GM12874 (cell line): ENCODE data around the gene COL4A6.

Experiments used
- TF ChIP-seq, protein P1 (sequence below): IDR thresholded peaks from 2 replicates; pipeline ENCODE4 v1.5.1; 2011; ENCODE audit warnings: low read depth, mild to moderate bottlenecking, control low read depth, low read length, moderate library complexity; ENCODE audit not compliant: insufficient read depth

COL4A6 gene

DNA sequence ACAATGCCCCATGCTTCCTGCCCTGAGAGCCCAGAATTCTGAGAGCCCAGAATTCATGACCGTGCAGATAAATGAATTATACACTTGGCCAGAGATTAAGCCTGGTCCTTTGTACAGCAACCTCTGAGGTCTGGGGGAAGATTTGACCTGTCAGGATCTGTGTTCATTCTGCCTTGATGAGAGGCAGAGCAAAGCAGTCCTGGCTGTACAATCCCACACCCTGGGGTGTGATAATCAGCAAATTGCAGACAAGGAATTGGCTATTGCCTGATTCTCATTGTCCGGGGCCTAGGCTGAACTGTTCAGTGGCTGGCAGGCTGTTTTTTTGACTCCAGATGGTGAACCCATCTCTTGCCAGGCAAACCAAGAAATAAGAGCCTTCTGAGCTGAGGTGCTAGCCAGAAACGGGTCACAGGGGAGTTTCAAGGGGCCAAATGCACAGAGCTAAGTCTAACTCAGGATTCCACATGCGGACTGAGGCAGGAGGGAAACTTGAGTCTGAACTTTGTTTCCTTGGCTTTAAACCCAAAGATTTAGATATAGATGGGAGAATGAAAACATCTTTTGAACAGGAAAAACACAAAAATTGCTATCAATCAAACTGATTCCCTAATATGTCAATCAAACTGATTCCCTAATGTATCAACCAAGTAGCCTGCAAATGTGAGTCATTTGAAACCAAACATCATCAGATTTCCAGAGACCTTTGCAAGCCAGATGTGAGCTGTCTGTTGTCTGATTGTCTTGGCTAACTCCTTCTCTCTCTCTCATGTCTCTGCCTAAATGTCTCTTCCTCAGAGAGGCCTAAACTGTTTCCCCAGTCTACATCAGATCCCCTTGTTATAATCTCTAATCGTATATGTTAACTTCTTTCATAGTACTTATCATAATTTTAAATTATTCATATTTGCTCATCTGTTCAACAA lies 187.3 kb downstream of the COL4A6 start:
- TF ChIP-seq, protein P1, sequence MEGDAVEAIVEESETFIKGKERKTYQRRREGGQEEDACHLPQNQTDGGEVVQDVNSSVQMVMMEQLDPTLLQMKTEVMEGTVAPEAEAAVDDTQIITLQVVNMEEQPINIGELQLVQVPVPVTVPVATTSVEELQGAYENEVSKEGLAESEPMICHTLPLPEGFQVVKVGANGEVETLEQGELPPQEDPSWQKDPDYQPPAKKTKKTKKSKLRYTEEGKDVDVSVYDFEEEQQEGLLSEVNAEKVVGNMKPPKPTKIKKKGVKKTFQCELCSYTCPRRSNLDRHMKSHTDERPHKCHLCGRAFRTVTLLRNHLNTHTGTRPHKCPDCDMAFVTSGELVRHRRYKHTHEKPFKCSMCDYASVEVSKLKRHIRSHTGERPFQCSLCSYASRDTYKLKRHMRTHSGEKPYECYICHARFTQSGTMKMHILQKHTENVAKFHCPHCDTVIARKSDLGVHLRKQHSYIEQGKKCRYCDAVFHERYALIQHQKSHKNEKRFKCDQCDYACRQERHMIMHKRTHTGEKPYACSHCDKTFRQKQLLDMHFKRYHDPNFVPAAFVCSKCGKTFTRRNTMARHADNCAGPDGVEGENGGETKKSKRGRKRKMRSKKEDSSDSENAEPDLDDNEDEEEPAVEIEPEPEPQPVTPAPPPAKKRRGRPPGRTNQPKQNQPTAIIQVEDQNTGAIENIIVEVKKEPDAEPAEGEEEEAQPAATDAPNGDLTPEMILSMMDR, result no peak

DNA sequence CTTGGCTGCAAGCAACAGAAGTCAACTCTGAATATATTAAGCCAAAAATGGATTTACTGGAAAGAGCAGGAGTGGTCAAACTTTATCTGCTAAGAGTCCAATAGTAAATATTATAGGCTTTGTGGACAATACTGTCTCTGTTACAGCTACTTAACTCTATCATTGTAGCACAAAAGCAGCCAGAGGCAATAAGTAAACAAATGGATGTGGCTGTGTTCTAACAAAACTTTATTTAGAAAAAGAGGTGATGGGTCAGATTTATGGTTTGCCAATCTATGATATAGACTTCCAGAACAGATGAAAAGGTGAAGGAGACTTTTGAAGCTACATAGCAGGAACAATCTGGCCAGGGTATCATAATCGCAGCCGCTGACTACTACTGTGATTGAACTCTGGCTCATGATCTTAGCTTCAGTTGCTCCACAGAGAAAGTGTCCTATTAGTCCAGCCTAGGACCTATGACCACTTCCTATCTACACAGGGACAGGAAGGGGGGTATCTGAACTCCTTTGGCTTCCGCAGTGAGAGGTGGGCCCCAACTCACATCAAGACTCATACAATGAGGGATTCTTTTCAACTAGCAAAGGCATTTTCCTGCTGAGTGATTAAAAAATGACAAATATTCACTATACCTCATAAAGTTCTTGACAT lies 191.8 kb downstream of the COL4A6 start:
- TF ChIP-seq, protein P1, result no peak

DNA sequence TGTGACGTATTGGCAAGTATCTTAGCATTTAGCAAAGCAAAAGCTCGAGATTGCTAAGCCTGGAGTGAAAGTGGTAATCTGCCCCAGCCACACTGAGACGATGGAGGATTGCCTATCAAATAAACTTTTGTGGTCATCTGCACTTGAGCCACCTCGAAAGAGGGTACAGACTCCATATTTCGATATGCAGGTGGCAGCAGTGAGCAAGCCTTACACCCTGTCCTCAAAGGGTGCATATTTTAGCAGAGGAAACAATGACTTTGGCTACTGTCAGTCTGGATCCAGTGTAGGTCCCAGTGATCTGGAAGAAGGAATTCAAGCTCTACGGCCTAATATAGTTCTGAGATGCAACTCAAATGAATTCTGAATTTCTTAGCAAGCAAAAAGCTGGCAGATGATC lies 192.8 kb downstream of the COL4A6 start:
- TF ChIP-seq, protein P1, result no peak

DNA sequence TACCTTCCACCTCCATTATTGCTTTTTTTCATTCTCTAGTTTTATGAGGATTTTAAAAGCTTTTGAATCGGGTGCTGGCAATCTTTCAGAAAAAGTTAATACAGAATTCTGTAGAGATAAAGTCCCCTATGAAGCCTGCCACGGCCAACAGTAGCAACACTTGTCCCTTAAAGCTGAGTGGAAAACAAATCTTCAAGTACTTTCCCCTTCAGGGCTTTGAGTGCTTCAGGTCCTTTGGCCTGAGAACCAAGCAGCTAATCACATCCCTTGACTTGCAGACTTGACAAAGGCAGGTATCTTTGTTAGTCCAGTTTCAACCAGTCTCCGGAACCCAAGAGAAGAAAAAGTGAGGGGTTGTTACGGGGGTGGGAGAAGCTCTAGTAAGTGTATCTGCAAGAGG lies 202.2 kb downstream of the COL4A6 start:
- TF ChIP-seq, protein P1, result no peak

DNA sequence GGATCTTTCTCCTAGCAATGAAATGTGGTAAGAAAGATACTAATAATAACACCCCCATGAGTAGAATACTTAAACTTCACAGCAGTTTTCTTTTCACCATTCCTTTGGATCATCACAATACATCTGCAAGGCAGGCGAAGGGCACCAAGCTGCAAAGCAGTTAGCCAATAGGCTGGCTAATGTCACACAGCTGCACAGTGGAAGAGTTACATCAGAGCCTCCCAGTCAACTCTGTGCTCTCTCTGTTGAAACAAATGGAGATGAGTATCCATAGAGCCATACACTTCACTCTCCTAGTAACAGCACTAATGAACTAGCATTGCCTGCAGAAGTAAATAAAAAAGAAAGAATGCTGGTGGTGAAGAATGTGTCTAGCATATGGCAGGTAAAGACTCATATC lies 207.6 kb downstream of the COL4A6 start:
- TF ChIP-seq, protein P1, result no peak

DNA sequence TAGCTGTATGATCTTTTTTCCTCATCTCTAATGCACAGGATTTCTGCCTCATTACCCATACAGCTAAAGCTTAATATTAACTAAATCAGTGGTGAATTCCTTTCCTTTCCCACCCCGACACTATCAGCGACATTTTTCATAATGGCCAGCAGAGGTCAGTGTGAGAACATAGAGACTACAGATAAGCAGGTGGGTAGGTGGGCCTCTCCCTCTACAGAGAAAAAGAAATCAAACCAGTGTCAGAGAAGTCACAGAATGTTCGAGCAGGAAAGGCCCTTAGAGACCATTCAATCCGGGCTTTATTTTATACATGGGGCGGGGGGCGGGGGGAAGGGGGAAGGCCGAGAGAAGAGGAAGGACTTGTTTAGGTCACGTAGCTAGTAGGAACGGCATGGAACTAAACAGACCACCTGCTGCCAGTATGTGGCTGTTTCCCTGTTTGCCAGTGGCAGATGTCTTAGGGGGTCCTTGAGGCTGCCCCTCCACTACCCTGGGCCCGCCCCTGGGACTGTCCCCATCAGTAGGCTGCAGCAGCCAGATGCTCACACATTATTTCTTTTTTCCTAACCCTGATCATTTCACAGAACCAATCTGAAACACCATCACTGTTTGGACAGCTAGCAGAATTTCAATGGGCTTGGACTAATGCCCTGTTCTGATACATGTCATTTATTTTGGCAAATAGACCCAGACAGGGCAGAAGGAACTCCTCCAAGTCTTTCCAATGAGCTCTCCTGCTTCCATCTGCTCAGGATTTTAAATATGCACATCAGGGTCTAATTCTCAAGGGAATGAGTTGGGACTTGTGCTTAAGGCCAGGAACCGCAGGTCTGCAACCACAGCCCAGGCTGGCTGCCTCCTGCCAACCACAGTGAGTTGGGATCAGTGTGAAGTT lies 213.2 kb downstream of the COL4A6 start:
- TF ChIP-seq, protein P1, result peak; percentile 34

DNA sequence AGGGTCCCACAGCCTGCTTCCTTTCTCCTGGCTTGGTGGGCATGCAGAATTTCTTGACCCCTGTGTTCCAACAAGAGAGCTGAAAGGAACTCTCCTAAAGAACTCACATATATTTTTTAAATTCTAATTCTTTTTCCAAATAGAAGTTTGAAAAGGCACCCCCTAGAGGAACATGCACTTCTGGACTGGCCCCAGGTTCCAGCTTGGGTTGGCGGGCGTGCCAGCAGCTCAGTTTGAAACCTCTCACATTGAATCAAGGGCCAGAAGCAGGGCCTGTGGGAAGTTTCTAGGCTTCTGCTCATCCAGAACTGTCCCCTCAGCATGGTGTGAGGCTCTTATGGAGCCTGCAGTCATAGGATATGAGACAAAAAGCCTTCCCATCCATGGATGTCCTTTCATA lies 214.0 kb downstream of the COL4A6 start:
- TF ChIP-seq, protein P1, result no peak
